ENCODE data around the gene GGA1. TPM values are rescaled to one million over a fixed set of nuclear protein-coding genes. Genes with fewer than 3 reads are reported as not detected.

GGA1 gene
- total and polyA plus RNA-seq, 2 donors (not counting 1 experiment from before 2014, with no cell fraction given): 137 to 154 TPM

GRCh38 chr22:37568012-37568411 is 40.6 kb upstream of the GGA1 start:
- H3K9me3 ChIP-seq (ENCODE audit: control extremely low read depth in 1 of 3, control insufficient read depth in 2 of 3, insufficient read depth in 1 of 3, low read length in 2 of 3): peaks cover 0 to 8% (median 0%) of the 10 kb centered on the region in 3 donors
- peaks cover 21 to 26% of the 10 kb centered on the region in 2 donors for H3K4me1 ChIP-seq (ENCODE audit: control insufficient read depth in 2 of 2, insufficient read depth in 2 of 2, low read length in 2 of 2)
- H3K27ac ChIP-seq (ENCODE audit: low read length in 2 of 2): no peak overlapping the region

More at GRCh38 chr22:37568012-37568411, 40.6 kb upstream of the GGA1 start:
- H3K9me3 Mint-ChIP-seq (ENCODE audit: insufficient read depth): no peaks in the 10 kb centered on the region
- Histone ChIP-seq H3K79me2 (ENCODE audit: control insufficient read depth, insufficient read depth, low read length) (no peaks in the 10 kb centered on the region), H3K9ac (ENCODE audit: low read length) (no peak overlapping the region), H3K27me3 (replicated peaks in 1 of 4; ENCODE audit: control extremely low read depth in 1 of 4, control insufficient read depth in 3 of 4, insufficient read depth in 4 of 4, low read length in 3 of 4) (peaks cover 0 to 14% (median 3%) of the 10 kb centered on the region in 4 experiments), H2AFZ (ENCODE audit: insufficient read depth, low read depth, low read length, poor library complexity, severe bottlenecking) (no peak overlapping the region), H3K36me3 (replicated peaks in 1 of 2; ENCODE audit: control extremely low read depth in 1 of 2, control insufficient read depth in 1 of 2, extremely low read depth in 1 of 2, insufficient read depth in 2 of 2, low read length in 1 of 2) (no peaks in the 10 kb centered on the region), H3K4me3 (ENCODE audit: control extremely low read depth in 1 of 5, extremely low read depth in 1 of 5, insufficient read depth in 1 of 5, low read depth in 2 of 5, low read length in 4 of 5) (no peak overlapping the region), H3K4me2 (replicated peaks; ENCODE audit: low read depth, low read length, poor library complexity, severe bottlenecking) (no peak overlapping the region), H4K20me1 (ENCODE audit: control insufficient read depth, insufficient read depth, low read length, poor library complexity, severe bottlenecking) (no peaks in the 10 kb centered on the region)
- H3K4me3 Mint-ChIP-seq: no peak overlapping the region
- DNase-seq (no peak), ATAC-seq (ENCODE audit: low read depth) (no peak)
- no peak overlapping the region for H3K27ac Mint-ChIP-seq
- no peak for TF ChIP-seq CTCF (IDR thresholded peaks at IDR 0.05)
- no peak for TF ChIP-seq EZH2 (IDR thresholded peaks at IDR 0.05; ENCODE audit: borderline replicate concordance, insufficient read depth, low read depth, low read length, poor library complexity, severe bottlenecking)
- peaks cover 19% of the 10 kb centered on the region for H3K4me1 Mint-ChIP-seq
- CTCF ChIA-PET: interaction anchor here (1.0 to 7.0 kb wide), 17 partner anchors 10 to 524 kb away, joined by 3 to 278 read pairs (median 9); partner anchors contain the start of genes CYTH4 and NOL12
- POLR2A ChIA-PET: no interaction called here
- intact Hi-C loops (cut with micrococcal nuclease): no loop called here
- peaks cover 25% of the 10 kb centered on the region for H3K27me3 Mint-ChIP-seq
- 95% methylated on average over 12 of the region's 15 CpGs for WGBS (ENCODE audit: insufficient coverage)

Measured in B cell (primary cell).